Measurements from ENCODE around the gene NRP1.

The NRP1 gene

GRCh38 chr10:33288127-33288526 is 46.3 kb downstream of the NRP1 start:
- no peak for DNase-seq

GRCh38 chr10:33287112-33287511 is 47.4 kb downstream of the NRP1 start:
- no peak for DNase-seq

- DNase-seq, result no peak
Observed at GRCh38 chr10:33286157-33286934, 48.1 kb downstream of the NRP1 start.

DNA sequence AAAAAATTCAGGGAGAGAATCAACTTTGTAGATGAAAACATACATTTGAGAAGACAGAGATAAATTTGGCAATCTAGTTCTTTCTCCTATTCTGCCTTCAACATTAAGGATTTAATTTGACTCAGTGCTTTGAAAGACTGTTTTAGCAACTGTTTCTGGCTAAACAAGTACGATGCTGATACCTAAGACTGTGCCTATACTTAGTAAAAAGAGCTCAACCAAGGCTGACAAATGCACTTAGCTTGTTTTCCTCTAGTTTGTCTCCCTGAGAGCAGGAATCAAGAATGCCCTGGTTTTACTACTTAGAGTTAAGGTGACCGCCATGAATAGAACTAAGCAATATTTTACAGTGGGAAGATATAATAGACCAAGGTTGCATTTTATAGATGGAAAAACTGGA is 49.5 kb downstream of the NRP1 start:
- no peak for DNase-seq

- DNase-seq, result no peak
Observed at GRCh38 chr10:33279811-33280602, 54.5 kb downstream of the NRP1 start.

DNA sequence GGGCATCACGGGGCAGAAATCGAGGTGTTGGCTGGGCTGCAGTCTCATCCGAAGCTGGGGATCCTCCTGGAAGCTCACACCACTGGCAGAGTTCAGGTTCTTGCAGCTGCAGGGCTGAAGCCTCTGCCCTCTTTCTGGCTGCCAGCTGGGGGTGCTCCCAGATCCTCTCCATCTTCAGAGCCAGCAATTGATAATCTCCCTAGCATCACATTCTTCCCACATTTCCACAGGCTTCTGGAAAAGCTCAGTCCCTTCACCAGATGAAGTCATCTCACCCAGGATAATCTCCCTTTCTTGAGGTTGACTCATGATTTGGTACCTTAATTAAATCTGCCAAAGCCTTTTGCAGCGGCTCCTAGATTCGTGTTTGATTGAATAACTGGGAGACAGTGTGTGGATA is 55.2 kb downstream of the NRP1 start:
- no peak for DNase-seq

DNA sequence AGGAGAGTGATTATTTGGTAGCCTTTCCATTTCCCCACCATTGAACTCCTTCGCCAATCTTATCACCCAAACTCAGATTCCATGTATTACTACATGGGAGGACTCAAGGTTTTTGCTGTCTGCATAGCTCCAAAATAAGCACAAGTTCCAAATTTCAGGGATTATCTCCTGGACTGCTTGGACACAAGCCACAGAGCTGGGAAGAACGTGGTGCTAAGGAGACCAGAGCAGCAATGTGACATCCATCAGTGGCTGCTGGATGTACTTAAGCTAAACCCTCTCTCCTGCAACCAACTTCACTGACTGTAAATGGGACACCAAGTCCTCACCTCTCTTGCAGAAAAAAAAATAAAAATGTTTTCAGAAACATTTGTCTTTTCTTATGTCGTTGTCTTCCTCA is 56.3 kb downstream of the NRP1 start:
- DNase-seq, result no peak

DNA sequence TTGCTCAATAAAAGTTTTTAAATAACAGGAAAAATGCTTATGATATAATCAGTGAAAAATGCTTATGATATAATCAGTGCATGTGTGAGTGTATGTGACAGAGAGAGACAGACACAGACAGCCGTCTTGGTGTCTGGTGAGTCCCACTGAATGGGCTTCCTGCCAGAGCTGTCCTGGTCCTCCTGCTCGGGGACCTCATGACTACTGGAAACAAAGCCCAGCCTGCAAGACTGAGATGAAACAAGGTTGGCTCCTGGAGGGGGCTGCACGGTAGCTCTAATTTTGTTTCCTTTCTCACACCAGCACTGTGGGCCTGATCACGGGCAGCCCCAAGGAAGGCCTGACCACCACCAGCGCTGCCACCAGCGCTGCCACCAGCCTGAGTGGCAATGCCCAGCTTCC is 57.3 kb downstream of the NRP1 start:
- no peak for DNase-seq

DNA sequence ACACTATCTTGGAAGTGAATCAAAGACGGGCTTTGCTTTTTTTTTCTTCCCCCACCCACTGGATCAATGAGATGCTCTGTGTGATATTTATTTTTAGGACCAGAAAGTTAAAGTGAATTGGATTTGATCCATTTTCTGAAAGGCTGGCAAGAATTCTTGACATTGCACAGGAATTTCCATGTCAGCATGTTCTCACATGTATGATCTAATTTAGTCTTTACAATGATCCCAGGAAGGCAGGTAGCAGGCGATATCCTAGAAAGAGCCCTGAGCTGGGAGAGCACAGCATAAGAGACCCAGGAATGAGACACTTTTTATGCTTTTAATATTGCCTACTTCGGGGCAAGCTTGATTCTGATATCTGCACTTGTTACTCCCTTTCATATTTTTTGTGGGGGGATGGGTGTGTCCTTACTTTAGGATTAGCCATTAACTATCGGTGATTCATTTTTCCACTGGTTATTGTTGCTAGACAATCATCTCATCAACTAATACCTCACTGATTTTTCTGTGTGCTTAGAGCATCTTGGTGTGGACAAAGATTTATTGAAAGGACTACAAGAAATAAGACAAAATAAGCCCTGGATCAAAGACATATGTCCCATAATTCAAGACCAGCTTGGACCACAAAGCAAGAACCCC is 58.1 kb downstream of the NRP1 start:
- DNase-seq, result no peak

GRCh38 chr10:33274096-33274785 is 60.2 kb downstream of the NRP1 start:
- DNase-seq, result no peak

DNA sequence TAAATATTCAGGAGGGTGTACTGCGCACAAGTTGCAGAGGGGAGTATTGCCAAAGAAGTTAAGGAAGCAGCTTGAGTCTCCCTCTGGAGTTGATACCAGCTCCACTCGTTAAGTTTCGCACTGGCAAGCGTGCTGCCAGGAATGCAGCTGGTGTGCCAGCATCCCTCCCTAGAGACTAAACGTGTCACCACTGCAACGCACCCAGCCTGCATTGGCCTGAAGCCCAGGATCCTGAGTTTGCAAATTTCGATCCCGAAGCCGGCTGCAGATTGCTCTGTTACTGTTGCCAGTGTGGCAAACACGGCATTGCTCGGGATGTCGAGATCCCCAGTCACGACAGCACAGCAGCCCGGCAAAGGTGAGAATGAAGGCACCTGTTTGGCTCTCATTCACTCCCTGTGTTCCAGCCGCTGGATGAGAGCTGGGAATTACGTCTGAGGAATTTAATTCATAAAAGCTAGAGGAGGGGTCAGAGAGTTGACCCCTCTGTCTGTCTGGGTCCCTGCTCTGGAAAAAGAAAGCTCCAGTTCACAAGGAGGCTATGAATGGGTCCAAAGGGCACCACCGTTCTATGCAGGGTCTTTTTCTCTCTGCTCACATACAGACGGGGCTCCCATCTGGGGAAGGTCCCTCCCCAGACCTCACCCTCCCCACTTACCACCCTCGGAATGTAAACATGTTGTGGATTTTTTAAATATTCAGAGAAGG is 61.0 kb downstream of the NRP1 start:
- DNase-seq, result peak; percentile 100

DNA sequence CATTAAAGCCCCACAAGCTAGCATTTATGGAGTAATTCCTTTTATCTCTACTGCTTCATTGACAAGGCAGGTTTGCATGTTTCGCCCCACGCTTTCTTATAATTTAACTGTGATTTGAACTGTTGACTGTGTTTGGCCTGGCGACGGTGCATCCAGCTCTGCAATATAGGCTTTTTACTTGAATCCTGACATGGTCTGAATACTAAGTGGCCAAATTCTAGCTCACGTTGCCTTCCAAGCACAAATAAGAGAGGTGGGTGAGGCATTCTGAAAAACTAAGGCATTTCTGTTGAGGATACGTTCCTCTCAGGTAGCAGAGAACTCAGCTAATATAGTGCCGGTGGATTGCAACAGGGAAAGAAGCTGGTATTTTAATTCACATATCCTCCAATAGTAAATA is 61.8 kb downstream of the NRP1 start:
- no peak for DNase-seq

GRCh38 chr10:33271969-33272583 is 62.4 kb downstream of the NRP1 start:
- peak; percentile 95 for DNase-seq

GRCh38 chr10:33270971-33271370 is 63.5 kb downstream of the NRP1 start:
- DNase-seq, result no peak

GRCh38 chr10:33267708-33268107 is 66.8 kb downstream of the NRP1 start:
- DNase-seq, result no peak

- DNase-seq, result no peak
Observed at GRCh38 chr10:33265621-33266020, 68.8 kb downstream of the NRP1 start.

DNA sequence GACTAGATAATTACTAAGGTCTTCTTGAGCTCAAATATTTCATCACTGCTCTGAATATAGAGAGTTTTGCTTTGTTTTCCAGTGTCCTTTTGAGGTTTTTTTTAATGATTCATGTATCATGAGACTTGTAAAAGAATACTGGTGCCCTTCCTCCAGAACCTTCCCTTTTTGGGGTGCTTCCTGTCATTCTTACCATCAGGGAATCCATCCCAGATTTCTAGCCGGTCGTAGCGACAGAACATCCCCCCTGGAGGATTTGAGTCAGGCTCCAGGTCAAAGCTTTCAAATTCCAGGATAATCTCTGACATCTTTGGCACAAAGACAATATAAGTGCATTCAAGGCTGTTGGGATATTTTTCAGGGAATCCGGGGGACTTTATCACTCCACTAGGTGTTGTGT is 71.0 kb downstream of the NRP1 start:
- no peak for DNase-seq

DNA sequence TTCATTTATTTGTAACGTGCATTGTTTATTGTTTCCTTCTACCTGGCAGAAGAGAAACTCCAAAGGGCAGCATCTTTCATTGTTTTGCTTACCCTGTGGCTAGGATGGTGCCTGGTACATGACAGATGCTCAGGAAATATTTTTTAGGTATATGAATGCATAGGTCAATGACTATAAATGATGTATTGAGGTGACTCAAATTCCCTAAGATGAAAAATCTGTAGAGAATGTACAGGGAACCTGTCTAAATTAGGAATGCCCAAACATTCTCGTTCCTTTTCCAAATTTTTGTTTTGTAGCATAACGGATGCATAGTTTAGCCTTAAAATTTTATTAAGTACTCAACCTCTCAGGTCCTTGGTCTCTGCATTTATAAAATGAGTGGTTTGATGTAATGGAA is 71.6 kb downstream of the NRP1 start:
- DNase-seq, result no peak

GRCh38 chr10:33260403-33261149 is 73.9 kb downstream of the NRP1 start:
- no peak for DNase-seq

GRCh38 chr10:33258967-33259366 is 75.5 kb downstream of the NRP1 start:
- no peak for DNase-seq

GRCh38 chr10:33257439-33258080 is 76.9 kb downstream of the NRP1 start:
- DNase-seq, result no peak
